Glutamatergic neuron (in vitro differentiated cells): ENCODE measurements around the gene SFXN2. TPM values are rescaled to one million over a fixed set of nuclear protein-coding genes. Genes with fewer than 3 reads are reported as not detected.

Experiments used
- DNase-seq: peaks from one replicate; pipeline ENCODE4 v3.0.0; 2022
- H3K27ac Mint-ChIP-seq: one replicate; pipeline ENCODE4 v1.8.0; 2020; ENCODE audit warnings: mild to moderate bottlenecking, mixed read lengths, inconsistent platforms; ENCODE audit not compliant: unreplicated experiment
- H3K27me3 Mint-ChIP-seq: one replicate; pipeline ENCODE4 v1.8.0; 2020; ENCODE audit warnings: mild to moderate bottlenecking, moderate library complexity, mixed read lengths, inconsistent platforms; ENCODE audit not compliant: unreplicated experiment
- H3K36me3 Mint-ChIP-seq: one replicate; pipeline ENCODE4 v1.8.0; 2020; ENCODE audit warnings: mild to moderate bottlenecking, mixed read lengths, inconsistent platforms; ENCODE audit not compliant: unreplicated experiment
- H3K4me1 Mint-ChIP-seq: one replicate; pipeline ENCODE4 v1.8.0; 2020; ENCODE audit warnings: mild to moderate bottlenecking, low read depth, mixed read lengths, inconsistent platforms; ENCODE audit not compliant: unreplicated experiment
- H3K4me3 Mint-ChIP-seq: one replicate; pipeline ENCODE4 v1.8.0; 2020; ENCODE audit warnings: mild to moderate bottlenecking, mixed read lengths, inconsistent platforms; ENCODE audit not compliant: unreplicated experiment
- H3K9me3 Mint-ChIP-seq: one replicate; pipeline ENCODE4 v1.8.0; 2020; ENCODE audit warnings: mild to moderate bottlenecking, moderate library complexity, mixed read lengths, inconsistent platforms; ENCODE audit not compliant: unreplicated experiment
- CTCF ChIP-seq: fragments of 200-600 bp; sonication (generic); IDR thresholded peaks from one replicate; pipeline ENCODE4 v1.5.0; 2021; ENCODE audit not compliant: partially characterized antibody, unreplicated experiment
- total RNA-seq: library from RNA; stranded (reverse); fragmentation: NEBNext Ultra II Directional; extraction: Animal tissue kit (Norgen Biotek cat#: 25700); gene quantifications from one replicate; pipeline ENCODE4 v1.2.1, GENCODE V29; 2021; ENCODE audit not compliant: unreplicated experiment

Gene SFXN2
- total RNA-seq, 1 donor from 2014 or later = 5.4 TPM

- Mint-ChIP-seq H3K4me3 (no peak overlapping the region), H3K27ac (no peak overlapping the region), H3K4me1 (peaks cover 3% of the 10 kb centered on the region), H3K9me3 (peaks cover 5% of the 10 kb centered on the region), H3K27me3 (no peaks in the 10 kb centered on the region), H3K36me3 (no peaks in the 10 kb centered on the region)
- TF ChIP-seq CTCF = no peak
- DNase-seq = no peak
These were observed 55.1 kb downstream of the SFXN2 start for GRCh38 chr10:102769375-102770107.

GRCh38 chr10:102770108-102770482, 55.7 kb downstream of the SFXN2 start:
- no peak overlapping the region for H3K4me3 Mint-ChIP-seq
- DNase-seq = no peak
- no peak for TF ChIP-seq CTCF
- H3K4me1 Mint-ChIP-seq = peaks cover 3% of the 10 kb centered on the region
- no peaks in the 10 kb centered on the region for H3K27me3 Mint-ChIP-seq
- H3K9me3 Mint-ChIP-seq = peaks cover 5% of the 10 kb centered on the region
- H3K27ac Mint-ChIP-seq = no peak overlapping the region
- H3K36me3 Mint-ChIP-seq = no peaks in the 10 kb centered on the region

- no peak for DNase-seq
- Mint-ChIP-seq H3K9me3 (peaks cover 3% of the 10 kb centered on the region), H3K27ac (no peak overlapping the region), H3K36me3 (no peaks in the 10 kb centered on the region), H3K4me1 (peaks cover 8% of the 10 kb centered on the region), H3K4me3 (no peak overlapping the region), H3K27me3 (no peaks in the 10 kb centered on the region)
- no peak for TF ChIP-seq CTCF
These were observed 56.4 kb downstream of the SFXN2 start for GRCh38 chr10:102770792-102771191.

GRCh38 chr10:102773320-102773719, 58.9 kb downstream of the SFXN2 start:
- TF ChIP-seq CTCF = no peak
- no peak for DNase-seq
- Mint-ChIP-seq H3K36me3 (no peaks in the 10 kb centered on the region), H3K9me3 (peaks cover 6% of the 10 kb centered on the region), H3K4me1 (peaks cover 18% of the 10 kb centered on the region), H3K27ac (no peak overlapping the region), H3K27me3 (peaks cover 5% of the 10 kb centered on the region), H3K4me3 (no peak overlapping the region)

DNA sequence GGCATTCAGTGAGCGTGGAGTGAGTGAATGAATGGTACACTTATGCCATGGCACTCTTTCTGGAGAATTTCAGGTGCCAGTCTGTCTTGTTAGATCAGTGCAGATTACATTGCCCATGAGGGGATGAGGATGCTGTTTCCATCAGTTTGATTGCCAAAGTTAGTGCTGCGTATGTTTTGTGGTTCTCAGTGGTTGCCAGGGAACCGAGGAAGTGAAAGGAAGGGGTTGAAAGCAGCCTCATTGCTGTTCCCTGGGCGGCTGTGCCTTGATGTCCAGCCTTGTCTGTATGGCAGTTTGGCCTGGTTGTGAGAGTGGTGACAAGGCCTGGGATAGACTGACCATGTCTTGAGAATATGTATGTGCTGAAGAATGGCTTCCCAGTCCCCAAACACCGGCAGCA, 59.5 kb downstream of the SFXN2 start:
- H3K36me3 Mint-ChIP-seq = no peaks in the 10 kb centered on the region
- no peak overlapping the region for H3K4me3 Mint-ChIP-seq
- DNase-seq = no peak
- no peak for TF ChIP-seq CTCF
- H3K4me1 Mint-ChIP-seq = peaks cover 18% of the 10 kb centered on the region
- H3K9me3 Mint-ChIP-seq = peaks cover 6% of the 10 kb centered on the region
- no peak overlapping the region for H3K27ac Mint-ChIP-seq
- peaks cover 6% of the 10 kb centered on the region for H3K27me3 Mint-ChIP-seq
